Measurements from ENCODE around the gene DCAF15. TPM values are rescaled to one million over a fixed set of nuclear protein-coding genes. Genes with fewer than 3 reads are reported as not detected.
A peak's percentile ranks its signal among the peaks of the same experiment; 100 is the strongest.
"Not testable (repeated sequence)": the region's sequence is repeated elsewhere in the genome, so short reads cannot be mapped to it uniquely, and the experiment has no call there.

DCAF15 gene
- polyA plus RNA-seq, 3 donors = 2.8 to 116 (median 3.4) TPM

- no peaks in the 10 kb centered on the region for H3K27me3 Mint-ChIP-seq (ENCODE audit: low read depth in 3 of 3)
- no peaks in the 10 kb centered on the region for H3K79me2 ChIP-seq (ENCODE audit: insufficient read depth, low read length)
- peaks cover 65 to 89% of the 10 kb centered on the region in 2 donors for H3K36me3 Mint-ChIP-seq
- WGBS (ENCODE audit: insufficient coverage) = 94% methylated on average over 11 of the region's 11 CpGs
- H3K36me3 ChIP-seq (replicated peaks in 1 of 2; ENCODE audit: control insufficient read depth in 1 of 2, insufficient read depth in 2 of 2, low read length in 2 of 2) = peaks cover 69 to 92% of the 10 kb centered on the region in 2 donors
- H3K4me1 Mint-ChIP-seq = no peaks in the 10 kb centered on the region
- peak overlapping the region in 3 of 7 donors; percentile 9 to 83 (median 51) for H3K27ac Mint-ChIP-seq
- no peak overlapping the region for H3K4me3 ChIP-seq (replicated peaks in 1 of 3; ENCODE audit: low read depth in 2 of 3, low read length in 3 of 3)
- no peak overlapping the region for H2AFZ ChIP-seq (ENCODE audit: insufficient read depth, low read depth, low read length, poor library complexity, severe bottlenecking)
- peaks cover 11 to 13% of the 10 kb centered on the region in 2 donors for H3K9me3 ChIP-seq (replicated peaks in 1 of 2; ENCODE audit: control insufficient read depth in 1 of 2, insufficient read depth in 1 of 2, low read length in 2 of 2)
- H3K9ac ChIP-seq (ENCODE audit: insufficient read depth, low read length, poor library complexity, severe bottlenecking) = no peak overlapping the region
- H3K4me1 ChIP-seq (ENCODE audit: control insufficient read depth in 1 of 2, insufficient read depth in 2 of 2, low read length in 2 of 2) = no peaks in the 10 kb centered on the region
- H3K9me3 Mint-ChIP-seq = peaks cover 6 to 11% (median 8%) of the 10 kb centered on the region in 7 donors
- H3K4me3 Mint-ChIP-seq = no peak overlapping the region
- H3K27me3 ChIP-seq (ENCODE audit: control insufficient read depth in 2 of 2, insufficient read depth in 2 of 2, low read length in 2 of 2) = no peaks in the 10 kb centered on the region
- intact Hi-C loops (cut with micrococcal nuclease) = no loop called here
- no peaks in the 10 kb centered on the region for H4K20me1 ChIP-seq (ENCODE audit: insufficient read depth, low read length)
- H3K27ac ChIP-seq (ENCODE audit: low read depth in 1 of 2, low read length in 2 of 2) = peak overlapping the region in 1 of 2 donors; percentile 49
- DNase-seq = no peak
- H3K4me2 ChIP-seq (replicated peaks; ENCODE audit: extremely low read depth, low read length, poor library complexity, severe bottlenecking) = no peak overlapping the region
- no peak for TF ChIP-seq CTCF (IDR thresholded peaks at IDR 0.05)
Observed at GRCh38 chr19:13920524-13920923, 31.8 kb upstream of the DCAF15 start.

GRCh38 chr19:13920940-13921747, 31.2 kb upstream of the DCAF15 start:
- Histone ChIP-seq H3K4me3 (replicated peaks in 1 of 3; ENCODE audit: low read depth in 2 of 3, low read length in 3 of 3) (no peak overlapping the region), H3K9ac (ENCODE audit: insufficient read depth, low read length, poor library complexity, severe bottlenecking) (no peak overlapping the region), H2AFZ (ENCODE audit: insufficient read depth, low read depth, low read length, poor library complexity, severe bottlenecking) (no peak overlapping the region), H3K36me3 (replicated peaks in 1 of 2; ENCODE audit: control insufficient read depth in 1 of 2, insufficient read depth in 2 of 2, low read length in 2 of 2) (peaks cover 69 to 87% of the 10 kb centered on the region in 2 donors), H4K20me1 (ENCODE audit: insufficient read depth, low read length) (no peaks in the 10 kb centered on the region), H3K79me2 (ENCODE audit: insufficient read depth, low read length) (no peaks in the 10 kb centered on the region), H3K9me3 (replicated peaks in 1 of 2; ENCODE audit: control insufficient read depth in 1 of 2, insufficient read depth in 1 of 2, low read length in 2 of 2) (peaks cover 11 to 13% of the 10 kb centered on the region in 2 donors), H3K27ac (ENCODE audit: low read depth in 1 of 2, low read length in 2 of 2) (peak overlapping the region in 1 of 2 donors; percentile 49), H3K27me3 (ENCODE audit: control insufficient read depth in 2 of 2, insufficient read depth in 2 of 2, low read length in 2 of 2) (no peaks in the 10 kb centered on the region), H3K4me1 (ENCODE audit: control insufficient read depth in 1 of 2, insufficient read depth in 2 of 2, low read length in 2 of 2) (peaks cover 0 to 1% of the 10 kb centered on the region in 2 donors), H3K4me2 (replicated peaks; ENCODE audit: extremely low read depth, low read length, poor library complexity, severe bottlenecking) (no peak overlapping the region)
- peaks cover 6 to 11% (median 8%) of the 10 kb centered on the region in 7 donors for H3K9me3 Mint-ChIP-seq
- no peak for TF ChIP-seq CTCF (IDR thresholded peaks at IDR 0.05)
- intact Hi-C loops (cut with micrococcal nuclease) = no loop called here
- DNase-seq = peak; percentile 30 to 58 (median 44)
- peaks cover 62 to 86% of the 10 kb centered on the region in 2 donors for H3K36me3 Mint-ChIP-seq
- H3K4me3 Mint-ChIP-seq = no peak overlapping the region
- no peaks in the 10 kb centered on the region for H3K27me3 Mint-ChIP-seq (ENCODE audit: low read depth in 3 of 3)
- WGBS (ENCODE audit: insufficient coverage) = 88% methylated on average over 2 of the region's 2 CpGs
- peak overlapping the region; percentile 28 to 87 (median 70) for H3K27ac Mint-ChIP-seq
- H3K4me1 Mint-ChIP-seq = peaks cover 2% of the 10 kb centered on the region

GRCh38 chr19:13922118-13922517, 30.2 kb upstream of the DCAF15 start:
- H3K4me3 Mint-ChIP-seq; intact Hi-C loops (cut with micrococcal nuclease): not testable (repeated sequence)
- WGBS (ENCODE audit: insufficient coverage) = 96% methylated on average over 3 of the region's 6 CpGs

More at GRCh38 chr19:13922118-13922517, 30.2 kb upstream of the DCAF15 start:
- Mint-ChIP-seq H3K36me3 (peaks cover 66 to 89% of the 10 kb centered on the region in 2 donors), H3K4me1 (peaks cover 12% of the 10 kb centered on the region), H3K9me3 (peaks cover 6 to 11% (median 8%) of the 10 kb centered on the region in 7 donors)
- not testable (repeated sequence) for H3K27me3 Mint-ChIP-seq (ENCODE audit: low read depth in 3 of 3); H3K27ac ChIP-seq (ENCODE audit: low read depth in 1 of 2, low read length in 2 of 2); H3K27me3 ChIP-seq (ENCODE audit: control insufficient read depth in 2 of 2, insufficient read depth in 2 of 2, low read length in 2 of 2); H3K4me2 ChIP-seq (replicated peaks; ENCODE audit: extremely low read depth, low read length, poor library complexity, severe bottlenecking); H3K79me2 ChIP-seq (ENCODE audit: insufficient read depth, low read length); H3K27ac Mint-ChIP-seq; DNase-seq; H2AFZ ChIP-seq (ENCODE audit: insufficient read depth, low read depth, low read length, poor library complexity, severe bottlenecking); H3K4me3 ChIP-seq (replicated peaks in 1 of 3; ENCODE audit: low read depth in 2 of 3, low read length in 3 of 3); H3K9ac ChIP-seq (ENCODE audit: insufficient read depth, low read length, poor library complexity, severe bottlenecking); H4K20me1 ChIP-seq (ENCODE audit: insufficient read depth, low read length)
- H3K4me1 ChIP-seq (ENCODE audit: control insufficient read depth in 1 of 2, insufficient read depth in 2 of 2, low read length in 2 of 2) = peaks cover 9 to 11% of the 10 kb centered on the region in 2 donors
- H3K36me3 ChIP-seq (replicated peaks in 1 of 2; ENCODE audit: control insufficient read depth in 1 of 2, insufficient read depth in 2 of 2, low read length in 2 of 2) = peaks cover 72 to 87% of the 10 kb centered on the region in 2 donors
- peaks cover 11 to 13% of the 10 kb centered on the region in 2 donors for H3K9me3 ChIP-seq (replicated peaks in 1 of 2; ENCODE audit: control insufficient read depth in 1 of 2, insufficient read depth in 1 of 2, low read length in 2 of 2)
